HepG2 (cell line): ENCODE results near the gene ESPN. TPM values are rescaled to one million over a fixed set of nuclear protein-coding genes. Genes with fewer than 3 reads are reported as not detected.
A peak's percentile ranks its signal among the peaks of the same experiment; 100 is the strongest.

Experiments
- ARHGAP35 ChIP-seq: sonication (generic); formaldehyde crosslinking; IDR thresholded peaks from 2 replicates; pipeline ENCODE4 v1.9.0; 2022; ENCODE audit warnings: mild to moderate bottlenecking, inconsistent platforms, moderate library complexity, missing genetic modification reagents, borderline replicate concordance
- ATAD3A ChIP-seq: sonication (generic); formaldehyde crosslinking; IDR thresholded peaks from 2 replicates; pipeline ENCODE4 v1.4.0; 2020; ENCODE audit warnings: missing genetic modification reagents
- HIVEP1 ChIP-seq: sonication (generic); formaldehyde crosslinking; IDR thresholded peaks from 2 replicates; pipeline ENCODE4 v1.4.0; 2020; ENCODE audit warnings: mild to moderate bottlenecking, missing genetic modification reagents
- HNF4G ChIP-seq, 2 experiments: sonication (generic) in 1 of 2; formaldehyde crosslinking in 1 of 2; IDR thresholded peaks; 2 replicates each; pipeline versions ENCODE4 v1.4.0 to v1.6.1; 2011 to 2020; ENCODE audit warnings: borderline replicate concordance in 2 of 2, low read depth in 2 of 2, mild to moderate bottlenecking in 2 of 2, low read length in 1 of 2, missing genetic modification reagents in 1 of 2, moderate library complexity in 1 of 2
- HNRNPH1 ChIP-seq: fragments of 200-400 bp; formaldehyde crosslinking; optimal IDR thresholded peaks from 2 replicates; pipeline ENCODE3; 2017; ENCODE audit warnings: mild to moderate bottlenecking, low read depth, low read length
- MIER3 ChIP-seq: IDR thresholded peaks from 2 replicates; pipeline ENCODE4 v1.6.1; 2016; ENCODE audit warnings: missing compliant biosample characterization, borderline replicate concordance
- NR2F1 ChIP-seq, 2 experiments: fragments of 450-650 bp in 1 of 2; formaldehyde crosslinking in 1 of 2; IDR thresholded peaks; 2 replicates each; pipeline versions ENCODE4 v1.5.0 to v1.6.1; 2016 to 2020; ENCODE audit warnings: mild to moderate bottlenecking in 1 of 2, missing compliant biosample characterization in 1 of 2, missing genetic modification reagents in 1 of 2, moderate library complexity in 1 of 2
- POLR2AphosphoS5 ChIP-seq: IDR thresholded peaks from 2 replicates; pipeline ENCODE4 v1.6.1; 2012; ENCODE audit warnings: low read depth, low read length
- SALL1 ChIP-seq: sonication (generic); formaldehyde crosslinking; IDR thresholded peaks from 2 replicates; pipeline ENCODE4 v1.8.0; 2022; ENCODE audit warnings: mild to moderate bottlenecking, missing genetic modification reagents
- SIN3A ChIP-seq: IDR thresholded peaks from 2 replicates; pipeline ENCODE4 v1.6.1; 2011; ENCODE audit warnings: low read depth, mild to moderate bottlenecking, control low read depth, low read length, borderline replicate concordance
- SIX1 ChIP-seq: sonication (generic); formaldehyde crosslinking; IDR thresholded peaks from 2 replicates; pipeline ENCODE4 v1.4.0; 2020; ENCODE audit warnings: missing genetic modification reagents, borderline replicate concordance
- SP5 ChIP-seq: IDR thresholded peaks from 2 replicates; pipeline ENCODE4 v1.6.1; 2016; ENCODE audit warnings: low read depth, borderline replicate concordance
- SPEN ChIP-seq: sonication (generic); formaldehyde crosslinking; IDR thresholded peaks from 2 replicates; pipeline ENCODE4 v1.5.1; 2020; ENCODE audit warnings: low read depth, mild to moderate bottlenecking, missing genetic modification reagents
- TAF1 ChIP-seq: sonication (generic); formaldehyde crosslinking; IDR thresholded peaks from 2 replicates; pipeline ENCODE4 v1.4.0; 2020; ENCODE audit warnings: missing genetic modification reagents
- ZC3H4 ChIP-seq: sonication (generic); formaldehyde crosslinking; IDR thresholded peaks from 2 replicates; pipeline ENCODE4 v1.4.0; 2020; ENCODE audit warnings: missing genetic modification reagents, borderline replicate concordance
- ZMYM2 ChIP-seq: sonication (generic); formaldehyde crosslinking; IDR thresholded peaks from 2 replicates; pipeline ENCODE4 v1.8.0; 2022; ENCODE audit warnings: mild to moderate bottlenecking, missing genetic modification reagents
- ZNF235 ChIP-seq: sonication (generic); formaldehyde crosslinking; IDR thresholded peaks from 2 replicates; pipeline ENCODE4 v1.8.1; 2023; ENCODE audit warnings: mild to moderate bottlenecking, missing genetic modification reagents, borderline replicate concordance
- ZNF44 ChIP-seq: sonication (generic); formaldehyde crosslinking; IDR thresholded peaks from 2 replicates; pipeline ENCODE4 v1.5.1; 2020; ENCODE audit warnings: mild to moderate bottlenecking, missing genetic modification reagents
- ZNF674 ChIP-seq: sonication (generic); formaldehyde crosslinking; IDR thresholded peaks from 2 replicates; pipeline ENCODE4 v1.5.0; 2020; ENCODE audit warnings: low read depth, mild to moderate bottlenecking, missing genetic modification reagents
- ZNF724P ChIP-seq: sonication (generic); formaldehyde crosslinking; IDR thresholded peaks from 2 replicates; pipeline ENCODE4 v1.8.0; 2022; ENCODE audit warnings: missing genetic modification reagents, borderline replicate concordance
- ZSCAN31 ChIP-seq: sonication (generic); formaldehyde crosslinking; IDR thresholded peaks from 2 replicates; pipeline ENCODE4 v1.5.0; 2020; ENCODE audit warnings: low read depth, mild to moderate bottlenecking, missing genetic modification reagents
- polyA plus RNA-seq, 8 experiments: library from polyadenylated mRNA; depleted of rRNA in 3 of 8; stranded (reverse) in 7 of 8; unstranded in 1 of 8; fragments of >200 nt; fragmentation: Illumina TruSeq in 4 of 8; extraction: Trizol in 4 of 8; gene quantifications; 2 replicates each; pipeline versions ENCODE4 v1.2.1 to v1.2.3, GENCODE V29; 2011 to 2016; ENCODE audit warnings: low read depth in 4 of 8, missing spikeins in 1 of 8, mixed read lengths in 1 of 8; ENCODE audit not compliant: insufficient read depth in 1 of 8
- total RNA-seq, 5 experiments: library from RNA; depleted of rRNA; stranded (reverse); fragments of >200 nt; fragmentation: Illumina TruSeq; extraction: Trizol; gene quantifications; 2 replicates each; pipeline ENCODE4 v1.2.3, GENCODE V29; 2016; ENCODE audit warnings: low read depth in 1 of 5
- TF ChIP-seq, protein P1 (sequence below): sonication (generic); formaldehyde crosslinking; IDR thresholded peaks from 2 replicates; pipeline ENCODE4 v1.5.1; 2020; ENCODE audit warnings: mild to moderate bottlenecking, moderate library complexity, missing genetic modification reagents
- TF ChIP-seq, protein P2 (sequence below): sonication (generic); formaldehyde crosslinking; IDR thresholded peaks from 2 replicates; pipeline ENCODE4 v1.8.0; 2022; ENCODE audit warnings: low read depth, missing genetic modification reagents
- TF ChIP-seq, protein P3 (sequence below): sonication (generic); formaldehyde crosslinking; IDR thresholded peaks from 2 replicates; pipeline ENCODE4 v1.4.0; 2020; ENCODE audit warnings: missing genetic modification reagents
- TF ChIP-seq, protein P4 (sequence below): sonication (generic); formaldehyde crosslinking; IDR thresholded peaks from 2 replicates; pipeline ENCODE4 v1.8.1; 2022; ENCODE audit warnings: low read depth, mild to moderate bottlenecking, missing genetic modification reagents

The ESPN gene
- total and polyA plus RNA-seq, 2 of the 13 experiments (the other 11 are each of a cell fraction or from before 2014, with no cell fraction given) = 48.6 to 54.2 TPM

DNA sequence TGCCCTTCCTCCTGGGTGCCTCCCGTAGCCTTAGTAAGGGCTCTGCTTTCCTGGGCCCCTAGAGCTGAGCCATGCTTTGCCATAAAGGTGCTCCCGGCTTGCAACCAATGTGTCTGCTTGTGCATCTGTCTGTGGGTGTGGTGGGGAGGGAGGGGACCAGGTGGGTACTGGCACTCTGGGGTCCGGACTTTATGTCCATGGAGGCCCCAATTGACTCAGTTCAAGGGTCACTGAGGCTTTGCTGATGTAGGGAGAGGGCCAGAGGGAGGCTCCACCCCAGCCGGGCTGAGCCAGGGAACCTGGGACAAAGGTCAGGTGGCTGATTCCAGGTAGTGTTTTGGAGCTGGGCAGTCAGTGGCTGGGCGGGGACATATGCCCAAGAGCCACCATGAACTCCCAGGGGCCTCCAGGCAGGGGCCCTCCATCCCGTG is 26.4 kb downstream of the ESPN start (continued):
- TF ChIP-seq ZNF674 (CRISPR knock-in tag) = no peak
- 0 out of 2 replicates have a peak, but pooled peaks have one; percentile 49 for TF ChIP-seq SIN3A
- TF ChIP-seq HNF4G (IDR thresholded peaks at IDR 0.05; ENCODE audit: borderline replicate concordance, low read depth, low read length) = peak; percentile 97
- TF ChIP-seq HNF4G (CRISPR knock-in tag; IDR thresholded peaks at IDR 0.05; ENCODE audit: borderline replicate concordance, low read depth) = peak; percentile 98
- no peak for TF ChIP-seq ZNF724P
- peak; percentile 74 for TF ChIP-seq HIVEP1 (CRISPR knock-in tag)
- peak; percentile 79 for TF ChIP-seq SP5 (CRISPR knock-in tag)
- TF ChIP-seq SPEN (CRISPR knock-in tag) = peak; percentile 93
- TF ChIP-seq ARHGAP35 = no peak
- no peak for TF ChIP-seq SIX1 (CRISPR knock-in tag)
- TF ChIP-seq, protein P1, sequence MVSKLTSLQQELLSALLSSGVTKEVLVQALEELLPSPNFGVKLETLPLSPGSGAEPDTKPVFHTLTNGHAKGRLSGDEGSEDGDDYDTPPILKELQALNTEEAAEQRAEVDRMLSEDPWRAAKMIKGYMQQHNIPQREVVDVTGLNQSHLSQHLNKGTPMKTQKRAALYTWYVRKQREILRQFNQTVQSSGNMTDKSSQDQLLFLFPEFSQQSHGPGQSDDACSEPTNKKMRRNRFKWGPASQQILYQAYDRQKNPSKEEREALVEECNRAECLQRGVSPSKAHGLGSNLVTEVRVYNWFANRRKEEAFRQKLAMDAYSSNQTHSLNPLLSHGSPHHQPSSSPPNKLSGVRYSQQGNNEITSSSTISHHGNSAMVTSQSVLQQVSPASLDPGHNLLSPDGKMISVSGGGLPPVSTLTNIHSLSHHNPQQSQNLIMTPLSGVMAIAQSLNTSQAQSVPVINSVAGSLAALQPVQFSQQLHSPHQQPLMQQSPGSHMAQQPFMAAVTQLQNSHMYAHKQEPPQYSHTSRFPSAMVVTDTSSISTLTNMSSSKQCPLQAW (CRISPR knock-in tag) = peak; percentile 42
- peak in 1 of 2 experiments; percentile 30; a peak in 1 of 4 replicates for TF ChIP-seq NR2F1 (CRISPR knock-in tag; IDR thresholded peaks at IDR 0.05)
- TF ChIP-seq SALL1 (CRISPR knock-in tag) = peak; percentile 78
- no peak for TF ChIP-seq ZC3H4
- TF ChIP-seq ZNF235 = no peak
- peak; percentile 53 for TF ChIP-seq POLR2AphosphoS5
- peak; percentile 41; the same call in 1 of the 2 replicates for TF ChIP-seq ZSCAN31 (CRISPR knock-in tag)
- no peak for TF ChIP-seq ZNF44 (CRISPR knock-in tag)
- no peak for TF ChIP-seq ATAD3A (CRISPR knock-in tag)
- no peak for TF ChIP-seq ZMYM2 (CRISPR knock-in tag)
- TF ChIP-seq HNRNPH1 = no peak
- no peak for TF ChIP-seq TAF1 (CRISPR knock-in tag)
- TF ChIP-seq MIER3 (CRISPR knock-in tag) = peak; percentile 55; the same call in 1 of the 2 replicates
- TF ChIP-seq, protein P2, sequence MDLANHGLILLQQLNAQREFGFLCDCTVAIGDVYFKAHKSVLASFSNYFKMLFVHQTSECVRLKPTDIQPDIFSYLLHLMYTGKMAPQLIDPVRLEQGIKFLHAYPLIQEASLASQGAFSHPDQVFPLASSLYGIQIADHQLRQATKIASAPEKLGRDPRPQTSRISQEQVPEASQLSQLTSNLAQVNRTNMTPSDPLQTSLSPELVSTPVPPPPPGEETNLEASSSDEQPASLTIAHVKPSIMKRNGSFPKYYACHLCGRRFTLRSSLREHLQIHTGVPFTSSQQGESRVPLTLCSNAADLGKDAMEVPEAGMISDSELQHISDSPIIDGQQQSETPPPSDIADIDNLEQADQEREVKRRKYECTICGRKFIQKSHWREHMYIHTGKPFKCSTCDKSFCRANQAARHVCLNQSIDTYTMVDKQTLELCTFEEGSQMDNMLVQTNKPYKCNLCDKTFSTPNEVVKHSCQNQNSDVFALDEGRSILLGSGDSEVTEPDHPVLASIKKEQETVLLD (CRISPR knock-in tag) = 0 out of 2 replicates have a peak, but pooled peaks have one; percentile 39
- TF ChIP-seq, protein P3, sequence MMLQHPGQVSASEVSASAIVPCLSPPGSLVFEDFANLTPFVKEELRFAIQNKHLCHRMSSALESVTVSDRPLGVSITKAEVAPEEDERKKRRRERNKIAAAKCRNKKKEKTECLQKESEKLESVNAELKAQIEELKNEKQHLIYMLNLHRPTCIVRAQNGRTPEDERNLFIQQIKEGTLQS (CRISPR knock-in tag) = no peak
- TF ChIP-seq, protein P4, sequence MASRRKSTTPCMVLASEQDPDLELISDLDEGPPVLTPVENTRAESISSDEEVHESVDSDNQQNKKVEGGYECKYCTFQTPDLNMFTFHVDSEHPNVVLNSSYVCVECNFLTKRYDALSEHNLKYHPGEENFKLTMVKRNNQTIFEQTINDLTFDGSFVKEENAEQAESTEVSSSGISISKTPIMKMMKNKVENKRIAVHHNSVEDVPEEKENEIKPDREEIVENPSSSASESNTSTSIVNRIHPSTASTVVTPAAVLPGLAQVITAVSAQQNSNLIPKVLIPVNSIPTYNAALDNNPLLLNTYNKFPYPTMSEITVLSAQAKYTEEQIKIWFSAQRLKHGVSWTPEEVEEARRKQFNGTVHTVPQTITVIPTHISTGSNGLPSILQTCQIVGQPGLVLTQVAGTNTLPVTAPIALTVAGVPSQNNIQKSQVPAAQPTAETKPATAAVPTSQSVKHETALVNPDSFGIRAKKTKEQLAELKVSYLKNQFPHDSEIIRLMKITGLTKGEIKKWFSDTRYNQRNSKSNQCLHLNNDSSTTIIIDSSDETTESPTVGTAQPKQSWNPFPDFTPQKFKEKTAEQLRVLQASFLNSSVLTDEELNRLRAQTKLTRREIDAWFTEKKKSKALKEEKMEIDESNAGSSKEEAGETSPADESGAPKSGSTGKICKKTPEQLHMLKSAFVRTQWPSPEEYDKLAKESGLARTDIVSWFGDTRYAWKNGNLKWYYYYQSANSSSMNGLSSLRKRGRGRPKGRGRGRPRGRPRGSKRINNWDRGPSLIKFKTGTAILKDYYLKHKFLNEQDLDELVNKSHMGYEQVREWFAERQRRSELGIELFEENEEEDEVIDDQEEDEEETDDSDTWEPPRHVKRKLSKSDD (CRISPR knock-in tag) = no peak
